NCI-H2196 (cell line): ENCODE data around the gene VPS35L.

Experiments used
- DNase-seq: peaks from one replicate; lab custom pipeline; 2025; ENCODE audit not compliant: unreplicated experiment; lab: John Stamatoyannopoulos, UW

The VPS35L gene

DNA sequence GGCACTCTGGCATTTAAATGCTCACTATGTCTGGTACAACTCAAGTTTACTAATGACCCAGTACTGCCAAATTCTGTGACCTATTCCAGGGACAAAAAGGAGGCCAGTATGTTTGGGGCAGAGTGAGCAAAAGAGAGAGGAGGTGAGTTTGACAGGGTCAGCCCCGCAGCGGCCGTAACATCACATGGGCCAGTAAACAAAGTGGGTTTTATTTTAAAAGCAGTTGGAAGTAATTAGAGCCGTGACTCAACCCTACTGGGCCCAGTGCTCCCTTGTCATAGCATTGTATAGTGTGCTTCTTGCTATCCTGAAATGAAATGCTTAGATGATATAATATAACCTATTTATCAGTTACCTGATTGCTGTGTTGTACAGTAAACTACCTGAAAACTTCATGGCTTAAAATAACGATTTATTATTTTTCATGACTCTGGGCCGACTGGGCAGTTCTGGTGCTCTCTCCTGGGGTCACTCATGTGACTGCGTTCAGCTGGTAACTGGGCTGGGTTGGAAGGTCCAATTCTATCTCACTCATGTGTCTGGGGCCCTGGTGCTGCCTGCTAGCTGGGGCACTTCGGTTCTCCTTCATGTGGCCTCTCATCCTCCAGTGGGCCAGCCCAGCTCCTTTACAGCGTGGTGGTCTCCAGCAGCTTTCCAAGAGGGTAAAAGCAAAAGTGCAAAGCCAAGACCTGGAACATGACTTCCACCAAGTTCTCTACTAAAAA is 189.9 kb downstream of the VPS35L start:
- DNase-seq = no peak

DNA sequence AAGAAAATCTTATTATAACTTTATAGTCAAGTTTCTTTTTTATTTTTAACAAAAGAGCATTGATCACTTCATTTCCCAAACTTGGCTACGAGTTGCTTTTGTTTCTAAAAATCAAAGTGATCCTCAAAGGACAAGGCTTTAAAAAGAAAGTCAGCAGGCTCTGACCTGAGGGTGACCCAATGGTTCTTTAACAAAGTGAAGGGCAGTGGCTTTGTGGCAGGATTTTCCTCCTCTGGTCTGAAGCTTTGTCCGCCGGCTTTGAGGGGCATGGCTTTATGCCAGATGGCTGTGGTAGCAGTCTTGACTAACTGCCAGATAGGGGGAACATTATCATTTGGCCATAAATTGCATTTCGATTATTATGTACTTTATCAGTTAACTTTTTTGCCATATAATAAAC is 191.1 kb downstream of the VPS35L start:
- DNase-seq = no peak

DNA sequence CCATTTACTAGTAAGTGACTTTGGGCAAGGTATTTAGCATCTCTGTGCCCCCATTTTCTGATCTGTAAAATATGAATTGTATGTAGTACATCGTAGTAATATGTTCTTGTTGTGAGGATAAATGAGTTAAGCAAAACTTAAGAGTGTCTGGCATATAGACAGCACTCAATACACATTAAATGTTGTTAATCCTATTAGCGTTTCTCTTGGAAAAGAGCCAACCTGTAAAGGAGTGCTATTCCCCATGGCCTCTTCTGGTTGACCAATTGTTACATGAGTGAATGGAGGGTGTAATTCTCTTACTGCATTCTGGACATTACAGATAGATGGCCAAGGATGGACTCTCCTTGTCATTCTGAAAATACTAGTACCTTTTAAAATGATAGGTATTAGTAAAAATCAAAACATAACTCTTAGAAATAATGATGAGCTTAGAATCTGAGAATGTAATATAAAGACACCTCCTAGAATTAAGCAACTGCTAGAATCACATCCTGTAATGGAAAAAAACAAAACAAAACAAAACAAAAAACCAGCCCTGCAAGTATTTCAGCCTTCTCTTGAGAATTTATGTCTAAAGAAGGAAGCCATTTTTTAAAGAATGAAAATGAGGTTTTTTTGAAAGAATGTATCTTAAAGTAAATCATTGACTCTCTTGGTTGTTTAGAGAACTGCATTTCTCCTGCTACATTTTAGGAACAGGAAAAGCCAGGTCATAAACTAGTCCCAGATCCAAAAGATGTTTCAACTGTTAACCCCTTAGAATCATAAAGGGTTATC is 193.1 kb downstream of the VPS35L start:
- no peak for DNase-seq

DNA sequence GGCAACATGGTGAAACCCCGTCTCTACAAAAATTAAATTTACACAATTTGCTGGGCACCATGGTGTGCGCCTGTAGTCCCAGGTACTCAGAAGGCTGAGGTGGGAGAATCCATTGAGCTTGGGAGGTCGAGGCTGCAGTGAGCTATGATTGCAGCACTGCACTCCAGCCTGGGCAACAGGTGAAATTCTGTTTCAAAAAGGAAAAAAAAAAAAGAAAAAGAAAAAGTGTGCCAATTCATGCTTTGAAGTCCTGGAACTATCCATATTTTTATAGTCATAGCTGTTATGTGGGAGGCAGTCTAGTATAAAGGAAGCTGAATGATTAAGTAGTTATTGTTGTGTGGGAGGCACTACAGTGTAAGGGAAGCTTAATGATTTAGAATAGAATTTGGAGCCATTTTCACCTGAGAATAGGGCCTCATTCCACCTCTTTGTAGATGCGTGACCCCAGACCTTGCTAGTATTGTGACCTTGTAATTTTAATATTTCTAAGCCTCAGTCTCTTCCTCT is 194.1 kb downstream of the VPS35L start:
- no peak for DNase-seq
